Measurements from ENCODE around the gene FRY.

DNA sequence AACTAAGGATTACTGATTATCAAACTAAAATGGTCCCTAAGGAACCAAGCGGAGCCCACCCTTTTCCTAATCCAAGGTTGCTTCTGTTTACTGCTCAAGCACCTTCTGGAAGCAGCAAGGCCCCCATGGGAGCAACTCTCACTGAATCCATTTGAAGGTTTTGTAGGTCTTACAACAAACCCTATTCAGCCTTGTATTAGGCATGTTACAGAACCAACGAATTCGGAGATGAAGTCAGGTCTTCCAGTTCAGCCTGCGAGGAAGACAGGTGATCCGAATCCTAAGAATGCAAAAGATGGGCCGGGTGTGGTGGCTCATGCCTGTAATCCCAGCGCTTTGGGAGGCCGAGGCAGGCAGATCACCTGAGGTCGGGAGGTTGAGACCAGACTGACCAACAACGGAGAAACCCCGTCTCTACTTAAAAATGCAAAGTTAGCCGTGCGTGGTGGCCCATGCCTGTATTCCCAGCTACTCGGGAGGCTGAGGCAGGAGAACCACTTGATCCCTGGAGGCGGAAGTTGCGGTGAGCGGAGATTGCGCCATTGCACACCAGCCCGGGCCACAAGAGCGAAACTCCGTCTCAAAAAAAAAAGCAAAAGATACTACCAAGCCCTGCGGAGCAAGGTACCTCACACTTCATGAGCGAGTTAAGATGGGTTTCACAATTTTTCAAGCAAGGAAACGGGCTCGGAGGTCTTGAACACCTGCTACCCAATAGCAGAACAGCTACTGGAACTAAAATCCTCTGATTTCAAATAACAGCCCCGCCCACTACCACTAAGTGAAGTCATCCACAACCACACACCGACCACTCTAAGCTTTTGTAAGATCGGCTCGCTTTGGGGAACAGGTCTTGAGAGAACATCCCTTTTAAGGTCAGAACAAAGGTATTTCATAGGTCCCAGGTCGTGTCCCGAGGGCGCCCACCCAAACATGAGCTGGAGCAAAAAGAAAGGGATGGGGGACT lies 283.0 kb downstream of the FRY start:
- TF ChIP-seq, protein P1, sequence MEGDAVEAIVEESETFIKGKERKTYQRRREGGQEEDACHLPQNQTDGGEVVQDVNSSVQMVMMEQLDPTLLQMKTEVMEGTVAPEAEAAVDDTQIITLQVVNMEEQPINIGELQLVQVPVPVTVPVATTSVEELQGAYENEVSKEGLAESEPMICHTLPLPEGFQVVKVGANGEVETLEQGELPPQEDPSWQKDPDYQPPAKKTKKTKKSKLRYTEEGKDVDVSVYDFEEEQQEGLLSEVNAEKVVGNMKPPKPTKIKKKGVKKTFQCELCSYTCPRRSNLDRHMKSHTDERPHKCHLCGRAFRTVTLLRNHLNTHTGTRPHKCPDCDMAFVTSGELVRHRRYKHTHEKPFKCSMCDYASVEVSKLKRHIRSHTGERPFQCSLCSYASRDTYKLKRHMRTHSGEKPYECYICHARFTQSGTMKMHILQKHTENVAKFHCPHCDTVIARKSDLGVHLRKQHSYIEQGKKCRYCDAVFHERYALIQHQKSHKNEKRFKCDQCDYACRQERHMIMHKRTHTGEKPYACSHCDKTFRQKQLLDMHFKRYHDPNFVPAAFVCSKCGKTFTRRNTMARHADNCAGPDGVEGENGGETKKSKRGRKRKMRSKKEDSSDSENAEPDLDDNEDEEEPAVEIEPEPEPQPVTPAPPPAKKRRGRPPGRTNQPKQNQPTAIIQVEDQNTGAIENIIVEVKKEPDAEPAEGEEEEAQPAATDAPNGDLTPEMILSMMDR (IDR thresholded peaks at IDR 0.05), result no peak
- no peak for TF ChIP-seq POLR2A (IDR thresholded peaks at IDR 0.05)
